Kidney epithelial cell (primary cell): Measurements from ENCODE around the gene FGF12. TPM values are rescaled to one million over a fixed set of nuclear protein-coding genes. Genes with fewer than 3 reads are reported as not detected.
A peak's percentile ranks its signal among the peaks of the same experiment; 100 is the strongest.

ENCODE experiments used
- DNase-seq: peaks from one replicate; pipeline ENCODE4 v3.0.0-alpha.2; 2010; ENCODE audit warnings: low read depth
- H3K27me3 ChIP-seq: 2 replicates; pipeline ENCODE4 v1.6.0; 2011; ENCODE audit warnings: low read length; ENCODE audit not compliant: control insufficient read depth, insufficient read depth
- H3K36me3 ChIP-seq: 2 replicates; pipeline ENCODE4 v1.5.1; 2011; ENCODE audit warnings: low read length; ENCODE audit not compliant: control insufficient read depth, insufficient read depth
- H3K4me3 ChIP-seq: 2 replicates; pipeline ENCODE4 v1.5.1; 2011; ENCODE audit warnings: low read depth, mild to moderate bottlenecking, control low read depth, low read length
- total RNA-seq: library from RNA; depleted of rRNA; stranded (reverse); fragments of >200 nt; gene quantifications from 2 replicates; pipeline ENCODE4 v1.2.3, GENCODE V29; 2015
- TF ChIP-seq, protein P1 (sequence below): IDR thresholded peaks from 2 replicates; pipeline ENCODE4 v1.5.1; 2011; ENCODE audit warnings: mild to moderate bottlenecking, moderate library complexity, low read length, control low read depth, inconsistent platforms; ENCODE audit not compliant: insufficient read depth, poor library complexity, severe bottlenecking

Gene FGF12
- total RNA-seq, 1 donor from 2014 or later, result 3.2 TPM

DNA sequence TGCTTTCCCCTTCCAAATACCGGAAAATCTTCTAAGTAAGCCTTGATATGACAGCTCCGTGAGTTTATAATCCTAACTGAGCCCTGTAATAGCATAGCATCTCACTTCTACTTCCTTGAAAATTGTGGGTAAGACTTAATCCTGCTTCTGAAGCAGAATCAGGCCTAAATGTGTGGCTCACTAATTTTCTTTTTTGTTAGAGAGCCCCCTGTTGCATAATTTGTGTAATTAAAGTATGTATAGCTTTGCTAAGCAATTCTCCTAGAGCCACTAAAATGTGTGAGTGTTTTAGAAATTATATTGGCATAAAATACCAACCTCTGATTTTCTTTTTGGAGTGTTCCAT lies 304.4 kb downstream of the FGF12 start:
- H3K27me3 ChIP-seq, result no peaks in the 10 kb centered on the region
- no peak overlapping the region for H3K4me3 ChIP-seq
- no peaks in the 10 kb centered on the region for H3K36me3 ChIP-seq
- no peak for DNase-seq
- TF ChIP-seq, protein P1, sequence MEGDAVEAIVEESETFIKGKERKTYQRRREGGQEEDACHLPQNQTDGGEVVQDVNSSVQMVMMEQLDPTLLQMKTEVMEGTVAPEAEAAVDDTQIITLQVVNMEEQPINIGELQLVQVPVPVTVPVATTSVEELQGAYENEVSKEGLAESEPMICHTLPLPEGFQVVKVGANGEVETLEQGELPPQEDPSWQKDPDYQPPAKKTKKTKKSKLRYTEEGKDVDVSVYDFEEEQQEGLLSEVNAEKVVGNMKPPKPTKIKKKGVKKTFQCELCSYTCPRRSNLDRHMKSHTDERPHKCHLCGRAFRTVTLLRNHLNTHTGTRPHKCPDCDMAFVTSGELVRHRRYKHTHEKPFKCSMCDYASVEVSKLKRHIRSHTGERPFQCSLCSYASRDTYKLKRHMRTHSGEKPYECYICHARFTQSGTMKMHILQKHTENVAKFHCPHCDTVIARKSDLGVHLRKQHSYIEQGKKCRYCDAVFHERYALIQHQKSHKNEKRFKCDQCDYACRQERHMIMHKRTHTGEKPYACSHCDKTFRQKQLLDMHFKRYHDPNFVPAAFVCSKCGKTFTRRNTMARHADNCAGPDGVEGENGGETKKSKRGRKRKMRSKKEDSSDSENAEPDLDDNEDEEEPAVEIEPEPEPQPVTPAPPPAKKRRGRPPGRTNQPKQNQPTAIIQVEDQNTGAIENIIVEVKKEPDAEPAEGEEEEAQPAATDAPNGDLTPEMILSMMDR, result peak; percentile 18

DNA sequence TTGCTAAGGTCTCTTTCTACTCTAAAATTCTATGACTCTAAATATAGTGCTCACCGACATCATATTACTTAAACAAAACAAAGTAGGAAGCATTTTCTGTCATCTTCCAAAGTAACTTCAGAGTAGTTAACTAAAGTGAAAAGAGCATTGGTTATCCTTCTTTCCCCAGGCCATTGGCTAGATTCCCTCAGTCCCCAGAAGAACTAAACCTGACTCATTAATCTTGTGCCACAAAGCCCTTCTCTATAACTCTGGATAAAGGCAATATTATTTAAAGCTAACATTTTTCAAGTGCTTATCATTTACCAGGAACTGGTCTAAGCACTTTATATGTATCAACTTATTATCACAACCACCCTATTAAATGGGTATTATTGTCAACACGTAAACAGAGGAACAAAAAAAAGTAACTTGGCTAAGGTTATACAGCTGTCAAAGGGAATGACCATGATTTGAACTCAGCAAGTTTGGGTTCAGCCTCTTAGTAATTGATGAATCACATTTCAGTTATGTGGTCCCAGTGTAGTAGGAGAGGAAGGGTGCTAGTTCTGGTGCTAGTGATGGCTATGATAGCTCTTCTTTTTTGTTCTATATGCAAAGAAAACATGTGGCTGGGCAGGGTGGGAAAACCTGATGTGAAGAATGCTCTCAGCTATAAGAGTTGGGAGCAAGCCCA lies 304.9 kb downstream of the FGF12 start:
- H3K4me3 ChIP-seq, result no peak overlapping the region
- TF ChIP-seq, protein P1, result no peak
- H3K36me3 ChIP-seq, result no peaks in the 10 kb centered on the region
- H3K27me3 ChIP-seq, result no peaks in the 10 kb centered on the region
- no peak for DNase-seq

DNA sequence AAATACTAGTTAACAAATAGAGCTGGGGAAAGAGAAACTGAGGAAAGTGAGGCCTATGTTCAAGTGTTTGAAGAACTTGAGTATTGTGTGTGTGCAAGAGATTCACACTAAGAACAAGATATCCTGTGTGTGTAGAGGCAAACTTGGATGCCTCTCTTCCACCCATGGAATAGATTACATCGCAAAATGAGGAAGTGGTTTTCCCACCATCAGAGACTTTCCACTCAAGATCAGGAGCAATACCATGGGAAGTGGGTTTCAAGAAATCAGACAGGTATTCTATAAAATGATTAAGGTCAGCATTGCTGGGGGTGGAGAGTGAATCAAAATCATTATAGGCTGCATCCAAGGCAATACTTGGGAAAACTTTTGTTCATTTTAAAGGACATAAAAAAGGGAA lies 308.0 kb downstream of the FGF12 start:
- H3K27me3 ChIP-seq, result no peaks in the 10 kb centered on the region
- no peak overlapping the region for H3K4me3 ChIP-seq
- H3K36me3 ChIP-seq, result no peaks in the 10 kb centered on the region
- TF ChIP-seq, protein P1, result no peak
- DNase-seq, result no peak

DNA sequence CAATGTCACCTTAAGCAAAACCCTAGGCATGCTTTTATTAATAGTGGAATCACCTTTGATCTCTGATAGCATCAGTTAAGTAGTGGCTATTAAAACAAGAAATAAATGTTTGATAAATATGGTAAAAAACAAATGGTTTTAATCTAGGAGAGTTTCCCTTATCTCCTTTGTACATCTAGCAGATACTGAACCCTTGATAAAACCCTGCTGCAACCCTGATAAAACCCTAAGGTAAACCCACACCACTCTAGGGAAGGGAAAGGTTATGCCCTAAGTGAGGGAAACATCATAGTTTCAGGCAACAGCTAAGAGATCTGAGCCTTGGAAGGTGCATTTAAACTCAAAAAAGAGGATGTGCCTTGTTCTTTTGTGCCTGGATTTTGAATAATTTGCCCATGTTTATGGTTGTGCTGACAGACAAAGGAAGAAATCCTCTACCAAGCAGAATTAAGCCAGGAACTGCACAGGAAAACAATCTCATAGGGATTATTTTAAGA lies 309.7 kb downstream of the FGF12 start:
- TF ChIP-seq, protein P1, result no peak
- no peak overlapping the region for H3K4me3 ChIP-seq
- no peaks in the 10 kb centered on the region for H3K27me3 ChIP-seq
- no peaks in the 10 kb centered on the region for H3K36me3 ChIP-seq
- no peak for DNase-seq

DNA sequence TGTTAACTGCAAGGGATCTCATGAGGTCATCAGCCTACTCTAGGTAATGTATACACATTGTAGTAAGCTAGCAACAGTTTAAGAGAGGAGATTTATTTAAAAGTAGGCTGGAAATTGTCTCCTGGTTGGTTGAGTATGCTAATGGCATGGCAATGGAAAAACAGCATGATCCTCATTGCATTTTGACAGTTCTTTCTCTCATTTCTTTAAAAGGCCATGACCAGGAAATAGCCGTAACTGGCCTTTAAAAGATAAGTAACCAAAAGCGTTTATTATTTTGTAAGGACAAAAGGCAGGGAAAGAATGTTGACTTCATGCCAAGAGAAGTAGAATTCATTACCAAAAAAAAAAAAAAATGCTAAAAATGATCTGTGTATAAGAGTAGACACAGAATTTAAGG lies 310.3 kb downstream of the FGF12 start:
- no peak for DNase-seq
- TF ChIP-seq, protein P1, result no peak

DNA sequence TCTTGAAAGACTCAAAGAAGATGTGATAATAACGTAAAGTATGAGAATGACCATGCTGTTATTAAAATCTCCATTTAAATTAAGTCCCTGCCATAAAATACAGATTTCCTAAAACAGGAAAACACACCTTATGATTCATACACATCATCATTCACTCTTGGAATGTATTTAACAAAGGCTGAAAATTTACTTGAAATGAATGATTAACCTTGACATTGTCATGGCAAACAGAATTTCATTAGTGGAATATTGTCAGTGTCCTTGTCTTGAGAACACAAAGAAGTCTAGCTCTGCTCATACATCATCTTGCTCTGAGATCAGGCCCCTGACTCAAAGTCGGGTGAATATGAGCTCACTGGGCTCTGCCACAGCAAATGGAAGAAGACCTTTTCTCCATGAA lies 313.9 kb downstream of the FGF12 start:
- TF ChIP-seq, protein P1, result no peak
- DNase-seq, result no peak
- H3K4me3 ChIP-seq, result no peak overlapping the region

More for the DNA sequence above, 310.3 kb downstream of the FGF12 start:
- Histone ChIP-seq H3K36me3 (no peaks in the 10 kb centered on the region), H3K4me3 (no peak overlapping the region), H3K27me3 (no peaks in the 10 kb centered on the region)

More for the DNA sequence above, 313.9 kb downstream of the FGF12 start:
- no peaks in the 10 kb centered on the region for H3K27me3 ChIP-seq
- no peaks in the 10 kb centered on the region for H3K36me3 ChIP-seq
